Stimulated activated naive CD4-positive, alpha-beta T cell (primary cell): ENCODE data around the gene CLDN22.

Source experiments
- DNase-seq, 6 experiments: peaks; one replicate each; lab custom pipeline; 2025; lab: John Stamatoyannopoulos, UW

The CLDN22 gene

GRCh38 chr4:183276106-183276505 lies 44.0 kb downstream of the CLDN22 start:
- DNase-seq = no peak

GRCh38 chr4:183272384-183272783 lies 47.7 kb downstream of the CLDN22 start:
- no peak for DNase-seq

- DNase-seq = no peak
Measured at GRCh38 chr4:183268556-183268955, 51.5 kb downstream of the CLDN22 start.
